Heart left ventricle (tissue), 13 donors: Measurements from ENCODE around the gene WWOX.

Source experiments
- POLR2A ChIP-seq, 2 donors: fragments of 450-650 bp; IDR thresholded peaks; one replicate each; pipeline ENCODE4 v1.6.1; 2017; ENCODE audit warnings: antibody characterized with exemption in 2 of 2, mild to moderate bottlenecking in 2 of 2, moderate library complexity in 2 of 2
- TF ChIP-seq, protein P1 (sequence below), 12 donors: fragments of 200-600 bp; sonication (generic) in 4 of 12; IDR thresholded peaks; one replicate each; pipeline versions ENCODE4 v1.5.0 to v1.8.0; 2018 to 2022; ENCODE audit warnings: antibody characterized with exemption in 12 of 12, mild to moderate bottlenecking in 5 of 12
- donor health status: ischemic (EF 13 %, LVEDD 7.1; RV severe dilation, severe dysfunction).
- donor health status: DM: no; HTN: yes; CAD: no.
- donor health status: DM: no; HTN: no; CAD: no.
- donor health status: ischemic (EF 25% LVEDD 6.9; RV normal size, moderate dysfunction).
- donor health status: ischemic (EF 25% LVEDD 5.7; RV mildly dilated, moderate dysfunction).
- donor health status: ischemic (EF 35%, LVEDD 5.7; RV mildly dilated, moderate dysfunction).
- donor health status: nonischemic (EF 11% LVEDD 7.7; RV severe dilation, severe dysfunction).
- donor health status: DM: yes; HTN: yes; CAD: no.
- donor health status: PGD.
- donor health status: ischemic (EF 29% LVEDD 5.4; RV normal size, mild dysfunction).
- donor health status: nonischemic (EF 23%, LVEDD 6.1; RV moderate dilation, normal function).

DNA sequence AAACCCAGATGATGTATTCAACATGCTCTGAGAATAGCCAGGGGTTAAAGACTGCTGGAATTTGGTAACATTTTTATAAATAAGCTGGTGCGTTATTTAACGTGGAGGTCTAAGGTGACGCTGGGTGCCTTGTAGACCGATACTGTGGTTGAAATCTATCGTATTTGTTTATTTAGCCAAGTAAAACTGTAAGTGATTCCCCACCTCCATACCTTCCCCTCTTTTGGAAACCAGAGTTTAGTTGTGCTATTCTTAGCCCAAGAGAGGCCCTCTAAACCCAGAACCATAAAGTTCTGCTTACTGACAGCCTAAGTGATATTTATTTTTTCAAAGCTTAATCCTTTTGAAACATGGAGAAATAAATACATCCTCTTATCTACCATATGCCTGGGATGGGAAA lies 744.5 kb downstream of the WWOX start:
- TF ChIP-seq, protein P1, sequence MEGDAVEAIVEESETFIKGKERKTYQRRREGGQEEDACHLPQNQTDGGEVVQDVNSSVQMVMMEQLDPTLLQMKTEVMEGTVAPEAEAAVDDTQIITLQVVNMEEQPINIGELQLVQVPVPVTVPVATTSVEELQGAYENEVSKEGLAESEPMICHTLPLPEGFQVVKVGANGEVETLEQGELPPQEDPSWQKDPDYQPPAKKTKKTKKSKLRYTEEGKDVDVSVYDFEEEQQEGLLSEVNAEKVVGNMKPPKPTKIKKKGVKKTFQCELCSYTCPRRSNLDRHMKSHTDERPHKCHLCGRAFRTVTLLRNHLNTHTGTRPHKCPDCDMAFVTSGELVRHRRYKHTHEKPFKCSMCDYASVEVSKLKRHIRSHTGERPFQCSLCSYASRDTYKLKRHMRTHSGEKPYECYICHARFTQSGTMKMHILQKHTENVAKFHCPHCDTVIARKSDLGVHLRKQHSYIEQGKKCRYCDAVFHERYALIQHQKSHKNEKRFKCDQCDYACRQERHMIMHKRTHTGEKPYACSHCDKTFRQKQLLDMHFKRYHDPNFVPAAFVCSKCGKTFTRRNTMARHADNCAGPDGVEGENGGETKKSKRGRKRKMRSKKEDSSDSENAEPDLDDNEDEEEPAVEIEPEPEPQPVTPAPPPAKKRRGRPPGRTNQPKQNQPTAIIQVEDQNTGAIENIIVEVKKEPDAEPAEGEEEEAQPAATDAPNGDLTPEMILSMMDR (IDR thresholded peaks at IDR 0.05) = no peak
- TF ChIP-seq POLR2A (IDR thresholded peaks at IDR 0.05) = no peak
